HL-60 (cell line): ENCODE data around the gene CAP1.

ENCODE experiments used
- POLR2AphosphoS5 ChIP-seq: IDR thresholded peaks from 2 replicates; pipeline ENCODE4 v1.6.1; 2012; ENCODE audit warnings: low read depth
- TF ChIP-seq, protein P1 (sequence below): IDR thresholded peaks from one replicate; pipeline ENCODE4 v1.5.1; 2011; ENCODE audit warnings: low read length, control low read depth, inconsistent platforms; ENCODE audit not compliant: insufficient read depth
- TF ChIP-seq, protein P2 (sequence below): IDR thresholded peaks from 2 replicates; pipeline ENCODE4 v1.6.1; 2012; ENCODE audit warnings: low read depth; ENCODE audit not compliant: insufficient replicate concordance

DNA sequence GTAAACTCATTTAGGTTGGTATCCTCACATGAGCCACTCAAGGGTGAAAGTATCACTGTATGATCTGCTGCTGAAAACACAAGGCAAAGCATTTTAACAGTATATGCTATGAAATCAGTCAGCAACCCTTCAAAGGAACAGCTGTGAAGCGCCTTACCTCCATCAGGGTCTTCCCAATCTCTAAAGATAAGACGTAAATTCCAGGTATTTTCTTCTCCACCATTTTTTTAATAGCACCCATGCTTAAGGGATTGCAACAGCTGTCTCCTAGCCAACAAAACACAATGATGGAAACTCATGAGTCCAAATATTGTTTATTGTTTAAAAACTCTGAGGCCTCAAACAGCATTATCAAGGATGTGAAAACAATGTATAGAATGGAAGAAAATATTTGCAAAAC, 51.7 kb downstream of the CAP1 start:
- no peak for TF ChIP-seq POLR2AphosphoS5
- TF ChIP-seq, protein P1, sequence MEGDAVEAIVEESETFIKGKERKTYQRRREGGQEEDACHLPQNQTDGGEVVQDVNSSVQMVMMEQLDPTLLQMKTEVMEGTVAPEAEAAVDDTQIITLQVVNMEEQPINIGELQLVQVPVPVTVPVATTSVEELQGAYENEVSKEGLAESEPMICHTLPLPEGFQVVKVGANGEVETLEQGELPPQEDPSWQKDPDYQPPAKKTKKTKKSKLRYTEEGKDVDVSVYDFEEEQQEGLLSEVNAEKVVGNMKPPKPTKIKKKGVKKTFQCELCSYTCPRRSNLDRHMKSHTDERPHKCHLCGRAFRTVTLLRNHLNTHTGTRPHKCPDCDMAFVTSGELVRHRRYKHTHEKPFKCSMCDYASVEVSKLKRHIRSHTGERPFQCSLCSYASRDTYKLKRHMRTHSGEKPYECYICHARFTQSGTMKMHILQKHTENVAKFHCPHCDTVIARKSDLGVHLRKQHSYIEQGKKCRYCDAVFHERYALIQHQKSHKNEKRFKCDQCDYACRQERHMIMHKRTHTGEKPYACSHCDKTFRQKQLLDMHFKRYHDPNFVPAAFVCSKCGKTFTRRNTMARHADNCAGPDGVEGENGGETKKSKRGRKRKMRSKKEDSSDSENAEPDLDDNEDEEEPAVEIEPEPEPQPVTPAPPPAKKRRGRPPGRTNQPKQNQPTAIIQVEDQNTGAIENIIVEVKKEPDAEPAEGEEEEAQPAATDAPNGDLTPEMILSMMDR: no peak
- TF ChIP-seq, protein P2, sequence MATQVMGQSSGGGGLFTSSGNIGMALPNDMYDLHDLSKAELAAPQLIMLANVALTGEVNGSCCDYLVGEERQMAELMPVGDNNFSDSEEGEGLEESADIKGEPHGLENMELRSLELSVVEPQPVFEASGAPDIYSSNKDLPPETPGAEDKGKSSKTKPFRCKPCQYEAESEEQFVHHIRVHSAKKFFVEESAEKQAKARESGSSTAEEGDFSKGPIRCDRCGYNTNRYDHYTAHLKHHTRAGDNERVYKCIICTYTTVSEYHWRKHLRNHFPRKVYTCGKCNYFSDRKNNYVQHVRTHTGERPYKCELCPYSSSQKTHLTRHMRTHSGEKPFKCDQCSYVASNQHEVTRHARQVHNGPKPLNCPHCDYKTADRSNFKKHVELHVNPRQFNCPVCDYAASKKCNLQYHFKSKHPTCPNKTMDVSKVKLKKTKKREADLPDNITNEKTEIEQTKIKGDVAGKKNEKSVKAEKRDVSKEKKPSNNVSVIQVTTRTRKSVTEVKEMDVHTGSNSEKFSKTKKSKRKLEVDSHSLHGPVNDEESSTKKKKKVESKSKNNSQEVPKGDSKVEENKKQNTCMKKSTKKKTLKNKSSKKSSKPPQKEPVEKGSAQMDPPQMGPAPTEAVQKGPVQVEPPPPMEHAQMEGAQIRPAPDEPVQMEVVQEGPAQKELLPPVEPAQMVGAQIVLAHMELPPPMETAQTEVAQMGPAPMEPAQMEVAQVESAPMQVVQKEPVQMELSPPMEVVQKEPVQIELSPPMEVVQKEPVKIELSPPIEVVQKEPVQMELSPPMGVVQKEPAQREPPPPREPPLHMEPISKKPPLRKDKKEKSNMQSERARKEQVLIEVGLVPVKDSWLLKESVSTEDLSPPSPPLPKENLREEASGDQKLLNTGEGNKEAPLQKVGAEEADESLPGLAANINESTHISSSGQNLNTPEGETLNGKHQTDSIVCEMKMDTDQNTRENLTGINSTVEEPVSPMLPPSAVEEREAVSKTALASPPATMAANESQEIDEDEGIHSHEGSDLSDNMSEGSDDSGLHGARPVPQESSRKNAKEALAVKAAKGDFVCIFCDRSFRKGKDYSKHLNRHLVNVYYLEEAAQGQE: no peak
